Endodermal cell (in vitro differentiated cells): Measurements from ENCODE around the gene ITGB1. TPM values are rescaled to one million over a fixed set of nuclear protein-coding genes. Genes with fewer than 3 reads are reported as not detected.

Experiments used
- DNase-seq: peaks from one replicate; pipeline ENCODE4 v3.0.0-alpha.2; 2017
- H3K27ac ChIP-seq: 2 replicates; pipeline ENCODE4 v1.5.1; 2013; ENCODE audit warnings: mild to moderate bottlenecking, low read depth, low read length, moderate library complexity
- H3K27me3 ChIP-seq: 2 replicates; pipeline ENCODE4 v1.6.1; 2013; ENCODE audit warnings: mild to moderate bottlenecking, low read length, moderate library complexity; ENCODE audit not compliant: insufficient read depth, control insufficient read depth, poor library complexity, severe bottlenecking
- H3K36me3 ChIP-seq: 2 replicates; pipeline ENCODE4 v1.7.0; 2013; ENCODE audit warnings: mild to moderate bottlenecking, low read length, moderate library complexity; ENCODE audit not compliant: control insufficient read depth, insufficient read depth
- H3K4me1 ChIP-seq: one replicate; pipeline ENCODE4 v1.7.0; 2013; ENCODE audit warnings: low read length; ENCODE audit not compliant: control insufficient read depth, insufficient read depth
- H3K4me3 ChIP-seq: 2 replicates; pipeline ENCODE4 v1.5.1; 2013; ENCODE audit warnings: mild to moderate bottlenecking, low read length, moderate library complexity
- H3K9ac ChIP-seq: 2 replicates; pipeline ENCODE4 v1.6.1; 2013; ENCODE audit warnings: mild to moderate bottlenecking, low read length, moderate library complexity; ENCODE audit not compliant: poor library complexity, severe bottlenecking; ENCODE audit errors: extremely low read depth
- H3K9me3 ChIP-seq: 2 replicates; pipeline ENCODE4 v1.6.1; 2013; ENCODE audit warnings: mild to moderate bottlenecking, low read length, moderate library complexity; ENCODE audit not compliant: control insufficient read depth
- H3K27ac Mint-ChIP-seq: 2 replicates; pipeline ENCODE4 v1.8.0; 2020; ENCODE audit warnings: mixed read lengths
- H3K27me3 Mint-ChIP-seq: 2 replicates; pipeline ENCODE4 v1.8.0; 2021; ENCODE audit warnings: mild to moderate bottlenecking, mixed read lengths; ENCODE audit not compliant: insufficient read depth
- H3K36me3 Mint-ChIP-seq: 2 replicates; pipeline ENCODE4 v1.8.0; 2020; ENCODE audit warnings: low read depth, mixed read lengths
- H3K4me1 Mint-ChIP-seq: 2 replicates; pipeline ENCODE4 v1.8.0; 2020; ENCODE audit warnings: mixed read lengths
- H3K4me3 Mint-ChIP-seq: 2 replicates; pipeline ENCODE4 v1.8.0; 2020; ENCODE audit warnings: mild to moderate bottlenecking, moderate library complexity, mixed read lengths
- H3K9me3 Mint-ChIP-seq: 2 replicates; pipeline ENCODE4 v1.8.0; 2020; ENCODE audit warnings: mild to moderate bottlenecking, mixed read lengths
- CTCF ChIP-seq: fragments of 200-600 bp; sonication (generic); conservative IDR thresholded peaks from 2 replicates; pipeline ENCODE4 v1.5.0; 2021; ENCODE audit warnings: antibody characterized with exemption, mild to moderate bottlenecking
- WGBS, 2 experiments: methylation state at CpG; one replicate each; pipeline versions ENCODE4 v1.1.5 to v1.1.7; 2013; ENCODE audit warnings: missing lambda C conversion rate in 2 of 2, mixed read lengths in 1 of 2; ENCODE audit not compliant: insufficient coverage in 1 of 2, insufficient read length in 1 of 2; 5-methylcytosine and 5-hydroxymethylcytosine counted together
- total RNA-seq, 2 donors: library from RNA; stranded (reverse); fragmentation: NEBNext Ultra II Directional in 1 of 2; extraction: Animal tissue kit (Norgen Biotek cat#: 25700) in 1 of 2; gene quantifications; 2 replicates in 1 of 2; 3 replicates in 1 of 2; pipeline ENCODE4 v1.2.1, GENCODE V29; 2021

ITGB1 gene
- total RNA-seq, 2 donors from 2014 or later = 239 to 285 TPM

DNA sequence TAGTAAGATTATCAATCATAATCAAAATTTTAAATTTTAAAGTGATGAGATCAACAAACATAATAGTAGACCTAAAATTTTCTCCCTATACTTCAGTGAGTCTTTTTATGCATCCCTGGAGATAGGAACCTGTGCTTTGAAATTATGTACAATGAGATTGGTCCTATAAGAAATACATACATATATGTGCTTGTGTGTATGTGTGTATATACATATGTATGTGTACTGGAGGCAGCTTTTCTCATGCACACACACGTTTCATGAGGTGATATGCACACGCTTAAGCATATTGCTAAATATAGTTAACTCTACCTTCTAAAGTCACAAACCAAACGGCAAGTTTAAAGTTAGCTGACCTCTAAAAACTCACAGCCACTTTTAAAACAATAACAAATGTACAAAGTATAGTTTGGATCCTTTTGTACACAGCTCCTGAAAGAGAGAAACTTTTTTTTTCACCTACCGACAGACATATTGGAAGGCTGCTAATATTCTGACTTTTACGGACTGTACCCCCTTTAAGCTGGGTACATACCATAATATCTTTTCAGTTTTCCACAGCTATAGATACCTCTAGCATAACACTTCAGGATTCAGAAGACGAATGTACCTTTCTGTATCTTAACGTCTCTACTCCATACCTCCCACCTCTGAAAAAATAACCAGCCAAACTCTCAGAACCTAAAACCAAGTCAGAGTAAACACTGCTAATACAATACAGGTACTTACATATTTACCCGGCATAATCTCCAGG, 3.3 kb downstream of the ITGB1 start:
- Histone ChIP-seq H3K27ac (no peak overlapping the region), H3K9me3 (no peaks in the 10 kb centered on the region), H3K27me3 (no peaks in the 10 kb centered on the region), H3K36me3 (no peaks in the 10 kb centered on the region), H3K4me3 (peak overlapping the region; percentile 88), H3K9ac (peak overlapping the region; percentile 84), H3K4me1 (peaks cover 14% of the 10 kb centered on the region)
- Mint-ChIP-seq H3K36me3 (no peaks in the 10 kb centered on the region), H3K4me1 (peaks cover 75% of the 10 kb centered on the region), H3K4me3 (peak overlapping the region; percentile 93), H3K27ac (peak overlapping the region; percentile 45), H3K9me3 (no peaks in the 10 kb centered on the region), H3K27me3 (no peaks in the 10 kb centered on the region)
- no peak for TF ChIP-seq CTCF
- 68 to 74% methylated on average over 5 to 8 of the region's 8 CpGs for WGBS, 2 experiments
- DNase-seq = no peak

DNA sequence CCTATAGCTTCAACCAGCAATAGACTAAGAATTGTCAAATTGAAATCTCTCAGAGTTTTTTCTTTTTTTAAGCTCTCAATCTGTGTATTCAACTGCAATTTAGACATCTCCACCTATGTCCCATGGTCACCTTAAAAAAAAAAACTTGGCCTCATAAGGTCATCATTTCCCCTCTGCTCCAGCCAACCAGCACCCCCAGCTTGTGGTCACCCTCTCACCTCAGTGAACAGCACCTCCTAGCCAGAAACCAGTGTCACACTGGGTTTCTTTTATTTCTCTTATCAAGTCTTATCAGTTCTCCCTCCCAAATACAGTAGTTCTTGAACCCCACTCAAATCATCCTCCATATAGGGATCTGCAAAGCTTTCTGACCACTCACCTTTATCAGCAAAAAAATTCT, 4.0 kb downstream of the ITGB1 start:
- Mint-ChIP-seq H3K27ac (peak overlapping the region; percentile 27), H3K4me3 (peak overlapping the region; percentile 15), H3K27me3 (no peaks in the 10 kb centered on the region), H3K9me3 (no peaks in the 10 kb centered on the region), H3K4me1 (peaks cover 71% of the 10 kb centered on the region), H3K36me3 (no peaks in the 10 kb centered on the region)
- Histone ChIP-seq H3K4me3 (peak overlapping the region; percentile 88), H3K27ac (no peak overlapping the region), H3K9ac (no peak overlapping the region), H3K36me3 (no peaks in the 10 kb centered on the region), H3K4me1 (peaks cover 17% of the 10 kb centered on the region), H3K9me3 (no peaks in the 10 kb centered on the region), H3K27me3 (no peaks in the 10 kb centered on the region)
- no peak for TF ChIP-seq CTCF
- DNase-seq = no peak

- H3K27ac Mint-ChIP-seq = no peak overlapping the region
- Histone ChIP-seq H3K9ac (no peak overlapping the region), H3K4me3 (no peak overlapping the region), H3K9me3 (no peaks in the 10 kb centered on the region), H3K36me3 (no peaks in the 10 kb centered on the region), H3K4me1 (peaks cover 20% of the 10 kb centered on the region), H3K27me3 (no peaks in the 10 kb centered on the region), H3K27ac (no peak overlapping the region)
- peaks cover 72% of the 10 kb centered on the region for H3K4me1 Mint-ChIP-seq
- no peaks in the 10 kb centered on the region for H3K27me3 Mint-ChIP-seq
- H3K4me3 Mint-ChIP-seq = peak overlapping the region; percentile 15
- H3K9me3 Mint-ChIP-seq = no peaks in the 10 kb centered on the region
- no peak for TF ChIP-seq CTCF
- WGBS, 2 experiments = 78 to 83% methylated on average over 1 to 6 of the region's 6 CpGs
- DNase-seq = no peak
- no peaks in the 10 kb centered on the region for H3K36me3 Mint-ChIP-seq
These were observed 4.6 kb downstream of the ITGB1 start for GRCh38 chr10:32953277-32953927.
